Endometrial microvascular endothelial cells (primary cell): ENCODE results near the gene HLA-F. TPM values are rescaled to one million over a fixed set of nuclear protein-coding genes. Genes with fewer than 3 reads are reported as not detected.

ENCODE experiments used
- in situ Hi-C: cut with HindIII; loops from 2 replicates; pipeline ENCODE4 v1.10.0; 2017; ENCODE audit warnings: low sequenced_read_pairs, low pct_unique_long_range_greater_than_20kb; ENCODE audit errors: inconsistent ontology term
- total RNA-seq: library from RNA; depleted of rRNA; stranded (reverse); fragments of >200 nt; gene quantifications from one replicate; pipeline ENCODE4 v1.2.3, GENCODE V29; 2015; ENCODE audit errors: inconsistent ontology term

Gene HLA-F
- total RNA-seq, 1 donor from 2014 or later: 13.4 TPM

- in situ Hi-C loops: no loop called here
Measured at GRCh38 chr6:29720863-29721262, 2.4 kb upstream of the HLA-F start.

GRCh38 chr6:29723666-29724588 is 693 bp downstream of the HLA-F start:
- in situ Hi-C loops: no loop called here

GRCh38 chr6:29724937-29725869 is 2.0 kb downstream of the HLA-F start:
- in situ Hi-C loops: no loop called here

GRCh38 chr6:29726001-29726400 is 2.8 kb downstream of the HLA-F start:
- in situ Hi-C loops: no loop called here

GRCh38 chr6:29726571-29727194 is 3.4 kb downstream of the HLA-F start:
- in situ Hi-C loops: no loop called here

- in situ Hi-C loops: no loop called here
Measured at GRCh38 chr6:29727637-29728036, 4.4 kb downstream of the HLA-F start.

GRCh38 chr6:29728173-29728874 is 5.1 kb downstream of the HLA-F start:
- in situ Hi-C loops: no loop called here

GRCh38 chr6:29728875-29729270 is 5.6 kb downstream of the HLA-F start:
- in situ Hi-C loops: no loop called here

GRCh38 chr6:29729774-29730328 is 6.6 kb downstream of the HLA-F start:
- in situ Hi-C loops: no loop called here

- in situ Hi-C loops: no loop called here
Measured at GRCh38 chr6:29730575-29731126, 7.4 kb downstream of the HLA-F start.

GRCh38 chr6:29731281-29731680 is 8.0 kb downstream of the HLA-F start:
- in situ Hi-C loops: no loop called here

GRCh38 chr6:29733057-29733456 is 9.8 kb downstream of the HLA-F start:
- in situ Hi-C loops: no loop called here

GRCh38 chr6:29734046-29735018 is 11.1 kb downstream of the HLA-F start:
- in situ Hi-C loops: no loop called here

GRCh38 chr6:29736563-29736962 is 13.3 kb downstream of the HLA-F start:
- in situ Hi-C loops: no loop called here

- in situ Hi-C loops: no loop called here
Measured at GRCh38 chr6:29737707-29738630, 14.7 kb downstream of the HLA-F start.
